ENCODE data around the gene JMY.
"Not testable (repeated sequence)": the region's sequence is repeated elsewhere in the genome, so short reads cannot be mapped to it uniquely, and the experiment has no call there.

JMY gene

DNA sequence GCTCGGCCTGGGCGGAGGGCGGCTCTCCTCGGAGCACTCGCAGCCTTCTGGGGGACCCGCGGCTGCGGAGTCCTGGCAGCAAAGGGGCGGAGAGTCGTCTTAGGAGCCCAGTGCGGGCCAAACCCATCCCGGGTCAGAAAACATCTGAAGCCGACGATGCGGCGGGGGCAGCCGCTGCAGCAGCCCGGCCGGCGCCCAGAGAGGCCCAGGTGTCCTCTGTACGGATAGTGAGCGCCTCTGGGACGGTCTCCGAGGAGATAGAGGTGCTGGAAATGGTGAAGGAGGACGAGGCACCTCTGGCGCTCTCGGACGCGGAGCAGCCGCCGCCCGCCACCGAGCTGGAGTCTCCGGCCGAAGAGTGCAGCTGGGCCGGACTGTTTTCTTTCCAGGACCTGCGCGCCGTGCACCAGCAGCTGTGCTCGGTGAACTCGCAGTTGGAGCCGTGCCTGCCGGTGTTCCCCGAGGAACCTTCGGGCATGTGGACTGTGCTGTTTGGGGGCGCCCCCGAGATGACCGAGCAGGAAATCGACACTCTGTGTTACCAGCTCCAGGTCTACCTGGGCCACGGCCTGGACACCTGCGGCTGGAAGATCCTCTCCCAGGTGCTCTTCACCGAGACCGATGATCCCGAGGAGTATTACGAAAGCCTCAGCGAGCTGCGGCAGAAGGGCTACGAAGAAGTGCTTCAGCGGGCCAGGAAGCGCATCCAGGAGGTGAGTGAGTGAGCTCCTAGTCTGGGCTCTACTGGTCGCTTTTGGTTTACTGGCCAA is 1.2 kb downstream of the JMY start:
- DNase-seq, result peak; percentile 28 to 42 (median 28)

GRCh38 chr5:79237740-79238560 is 2.0 kb downstream of the JMY start:
- peak in 1 of 3 donors; percentile 5 for DNase-seq

DNA sequence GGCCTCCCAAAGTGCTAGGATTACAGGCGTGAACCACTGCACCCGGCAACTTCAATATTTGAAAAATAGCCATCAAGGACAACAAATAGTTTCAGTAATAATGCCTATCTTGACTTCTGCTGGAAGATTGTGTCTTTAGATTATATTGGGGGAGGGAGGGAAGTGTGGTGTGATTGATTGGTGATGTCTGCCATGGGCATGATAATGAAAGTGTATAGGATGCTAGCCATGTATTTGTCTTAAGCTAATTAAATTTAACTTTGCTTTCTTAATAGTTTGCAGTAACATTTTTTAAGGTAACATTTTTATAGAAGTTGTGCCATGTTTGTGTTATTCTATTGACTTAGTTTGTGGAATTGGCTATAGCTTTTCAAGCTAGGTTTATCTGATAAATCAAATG is 4.6 kb downstream of the JMY start:
- DNase-seq, result no peak

DNA sequence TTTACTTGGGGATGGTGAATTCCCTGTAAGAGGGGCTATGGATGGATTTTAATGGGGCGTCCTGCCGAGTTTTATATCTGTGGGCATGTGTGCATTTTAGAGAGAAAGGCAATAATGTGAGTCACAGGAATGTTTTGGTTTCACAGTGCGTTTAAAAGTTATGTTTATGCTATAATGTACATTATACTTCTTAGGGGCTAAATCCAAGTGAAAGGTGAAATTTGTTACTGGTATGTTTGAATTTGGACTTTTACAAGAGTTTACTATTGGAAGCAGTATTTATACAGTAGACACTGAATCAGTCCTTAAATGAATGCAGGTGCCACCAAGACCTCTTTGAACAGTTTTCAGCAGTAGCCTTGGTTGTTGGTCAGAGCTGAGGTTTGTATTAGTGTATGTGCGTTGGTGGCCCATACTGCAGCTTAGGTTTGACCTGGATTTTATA is 5.6 kb downstream of the JMY start:
- no peak for DNase-seq

DNA sequence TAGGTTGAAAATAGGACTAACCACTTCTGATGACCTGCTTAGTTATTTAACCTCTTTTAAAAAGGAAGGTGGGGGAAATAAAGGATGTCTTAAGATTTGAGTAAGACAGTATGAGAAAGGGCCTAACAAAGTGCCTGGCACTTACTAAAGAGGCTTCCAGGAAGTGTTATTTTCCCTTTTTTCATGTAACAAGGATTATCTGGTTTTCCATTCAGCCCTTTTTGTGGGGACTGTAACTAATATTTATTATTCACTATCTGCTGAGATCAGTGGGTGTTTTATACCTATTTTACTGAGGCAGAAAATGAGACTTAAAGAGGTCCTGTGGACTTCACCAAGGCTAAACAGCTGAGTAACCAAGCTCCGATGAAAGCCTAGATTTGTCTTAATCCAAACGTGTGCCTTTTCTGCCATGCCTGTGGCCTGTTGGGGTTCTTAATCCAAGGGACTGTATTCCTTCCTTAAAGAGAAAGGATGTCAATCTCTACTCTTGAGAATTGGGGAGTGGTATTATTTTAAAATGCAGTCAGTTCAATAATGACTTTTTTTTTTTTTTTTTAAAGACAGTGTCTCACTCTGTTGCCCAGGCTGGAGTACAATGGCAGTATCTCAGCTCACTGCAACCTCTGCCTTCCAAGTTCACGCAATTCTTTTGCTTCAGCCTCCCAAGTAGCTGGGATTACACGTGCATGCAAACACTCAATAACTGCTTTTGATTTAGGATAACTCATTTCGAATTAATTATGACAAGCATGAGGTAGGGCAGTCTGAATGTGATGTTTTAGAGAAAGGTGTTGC is 6.5 kb downstream of the JMY start:
- no peak for DNase-seq

DNA sequence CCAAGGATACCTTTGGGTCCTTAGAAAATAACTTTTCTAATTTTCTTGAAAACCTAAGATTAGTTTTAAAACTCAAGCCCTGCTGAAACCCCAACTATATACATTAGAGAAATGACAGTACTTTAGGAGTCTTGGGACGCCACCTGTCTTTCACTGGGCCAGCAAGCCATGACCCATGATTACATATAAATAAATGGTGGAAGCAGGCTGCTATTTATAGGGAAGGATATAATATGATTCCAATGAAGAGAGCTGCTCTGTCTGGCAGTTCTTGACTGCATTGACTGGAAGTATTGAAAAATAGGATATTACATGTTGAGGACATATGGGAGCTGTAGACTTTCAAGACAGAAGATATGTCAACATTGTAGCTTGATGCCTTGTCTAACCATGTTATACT is 7.3 kb downstream of the JMY start:
- no peak for DNase-seq

GRCh38 chr5:79254067-79254466 is 18.1 kb downstream of the JMY start:
- DNase-seq, result not testable (repeated sequence)

DNA sequence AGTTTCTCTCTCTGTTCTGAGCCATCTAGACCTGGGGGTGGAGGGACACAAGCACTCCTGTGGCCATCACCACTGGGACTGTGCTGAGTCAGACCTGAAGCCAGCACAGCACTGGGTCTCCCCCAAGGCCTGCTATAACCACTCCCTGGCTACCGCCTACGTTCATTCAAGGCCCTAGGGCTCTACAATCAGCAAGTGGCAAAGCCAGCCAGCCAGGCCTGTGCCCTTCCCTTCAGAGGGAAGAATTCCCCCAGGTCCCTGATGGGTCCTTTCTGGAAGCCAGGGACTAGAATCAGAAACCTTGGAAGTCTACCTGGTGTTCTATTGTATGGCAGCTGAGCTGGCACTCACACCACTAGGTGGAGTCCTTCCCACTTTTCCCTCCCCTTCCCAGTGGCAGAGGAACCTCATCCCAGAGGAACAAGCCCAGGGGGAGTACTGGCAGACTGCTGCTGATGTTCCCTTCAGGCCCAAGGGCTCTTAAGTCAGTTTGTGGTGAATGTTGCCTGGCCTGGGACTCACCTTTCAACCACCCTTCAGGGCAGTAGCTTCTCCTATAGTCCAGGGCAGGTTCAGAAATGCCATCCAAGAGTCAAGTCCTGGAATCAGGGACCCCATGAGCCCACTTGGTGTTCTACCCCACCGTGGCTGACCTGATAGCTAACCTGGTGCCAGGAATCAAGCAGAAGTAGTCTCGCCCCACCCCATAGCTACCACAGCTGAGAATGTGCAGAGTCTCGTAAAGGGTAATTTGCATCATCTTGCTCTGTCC is 20.0 kb downstream of the JMY start:
- peak in 2 of 3 donors; percentile 8 to 46 for DNase-seq

DNA sequence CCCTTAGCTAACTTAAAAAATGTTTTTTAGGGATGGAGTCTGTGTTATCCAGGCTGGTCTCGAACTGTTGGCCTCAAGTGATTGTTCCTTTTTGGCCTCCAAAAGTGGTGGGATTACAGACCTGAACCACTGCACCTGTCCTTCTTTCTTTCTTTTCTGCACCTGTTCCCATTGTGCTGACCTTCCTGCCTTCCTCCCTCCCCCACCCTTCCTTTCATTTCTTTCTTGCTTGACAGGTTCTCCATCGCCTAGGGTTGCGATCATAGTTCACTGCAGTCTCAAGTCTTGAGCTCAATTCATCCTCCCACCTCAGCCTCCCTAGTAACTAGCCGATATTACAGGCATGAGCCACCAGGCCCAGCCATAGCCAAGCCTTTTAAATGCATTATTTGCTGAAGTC is 20.6 kb downstream of the JMY start:
- DNase-seq, result no peak

DNA sequence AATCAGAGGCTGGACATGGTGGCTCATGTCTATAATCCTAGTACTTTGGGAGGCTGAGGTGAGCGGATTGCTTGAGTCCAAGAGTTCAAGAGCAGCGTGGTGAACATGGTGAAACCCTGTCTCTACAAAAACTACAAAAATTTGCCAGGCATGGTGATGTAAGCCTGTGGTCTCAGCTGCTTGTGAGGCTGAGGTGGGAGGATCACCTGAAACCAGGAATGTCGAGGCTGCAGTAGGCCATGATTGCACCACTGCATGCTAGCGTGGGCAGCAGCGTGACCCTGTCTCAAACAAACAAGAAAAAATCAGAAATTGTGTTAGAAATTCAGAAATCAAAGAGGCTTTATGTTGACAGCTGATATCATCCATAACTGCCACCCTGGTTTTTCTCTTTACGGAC is 21.4 kb downstream of the JMY start:
- no peak for DNase-seq

DNA sequence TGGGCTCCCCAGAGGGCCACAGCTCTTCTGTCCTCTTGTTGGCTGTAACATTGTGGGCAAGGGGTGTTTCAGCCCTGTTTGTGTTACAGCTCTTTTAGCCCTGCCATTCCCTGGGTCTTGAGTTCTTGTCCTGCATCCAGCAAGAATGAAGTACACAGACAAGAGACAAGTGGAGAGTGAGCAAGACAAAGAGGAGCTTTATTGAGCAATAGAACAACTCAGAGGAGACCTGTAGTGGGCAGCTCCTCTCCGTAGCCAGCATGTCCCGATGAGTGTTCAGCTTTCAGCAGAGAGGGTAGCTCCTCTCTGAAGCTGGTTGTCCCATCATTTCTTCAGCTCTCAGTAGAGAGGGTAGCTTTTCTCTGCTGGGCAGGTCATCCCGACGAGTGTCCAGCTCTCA is 22.9 kb downstream of the JMY start:
- no peak for DNase-seq

DNA sequence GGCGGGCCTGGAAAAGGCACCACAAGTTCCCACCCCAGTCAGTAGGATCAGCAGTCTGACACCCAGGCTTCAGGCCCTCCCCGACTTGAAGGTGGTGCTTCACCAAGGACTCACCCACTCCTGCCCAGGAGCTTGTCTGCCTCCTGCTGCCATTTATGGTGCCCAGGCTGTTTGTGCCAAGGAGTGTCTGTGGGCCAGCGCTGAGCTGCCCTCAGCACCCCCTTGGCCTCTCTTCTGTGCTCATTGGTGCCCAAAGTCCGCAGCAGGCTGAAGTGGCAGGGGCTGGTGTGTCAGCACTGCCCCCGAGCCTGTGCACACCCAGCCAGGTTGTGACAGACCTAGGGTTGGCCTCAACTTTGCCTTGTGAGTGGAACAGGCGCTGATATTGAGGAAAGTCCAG is 23.5 kb downstream of the JMY start:
- no peak for DNase-seq

- DNase-seq, result no peak
These were observed 23.9 kb downstream of the JMY start for GRCh38 chr5:79259810-79260209.

DNA sequence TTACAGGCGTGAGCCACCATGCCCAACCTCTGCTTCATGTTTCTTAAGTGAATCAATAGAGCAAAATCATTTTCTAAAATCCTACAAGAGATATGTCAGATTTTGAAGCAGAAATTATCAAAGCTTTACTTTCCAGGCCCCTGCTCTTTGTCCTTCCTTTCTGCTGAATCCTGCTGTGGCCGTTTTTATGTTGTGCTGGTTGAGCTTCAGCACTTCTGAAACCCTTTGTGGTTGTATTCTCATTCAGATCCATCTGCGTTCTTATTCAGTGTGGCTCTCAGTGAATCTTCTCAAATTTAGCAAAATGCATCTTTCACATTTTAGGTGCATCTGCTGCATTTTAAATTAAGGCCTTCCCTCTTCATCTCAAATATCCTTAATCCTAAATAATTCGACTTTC is 26.0 kb downstream of the JMY start:
- DNase-seq, result no peak

DNA sequence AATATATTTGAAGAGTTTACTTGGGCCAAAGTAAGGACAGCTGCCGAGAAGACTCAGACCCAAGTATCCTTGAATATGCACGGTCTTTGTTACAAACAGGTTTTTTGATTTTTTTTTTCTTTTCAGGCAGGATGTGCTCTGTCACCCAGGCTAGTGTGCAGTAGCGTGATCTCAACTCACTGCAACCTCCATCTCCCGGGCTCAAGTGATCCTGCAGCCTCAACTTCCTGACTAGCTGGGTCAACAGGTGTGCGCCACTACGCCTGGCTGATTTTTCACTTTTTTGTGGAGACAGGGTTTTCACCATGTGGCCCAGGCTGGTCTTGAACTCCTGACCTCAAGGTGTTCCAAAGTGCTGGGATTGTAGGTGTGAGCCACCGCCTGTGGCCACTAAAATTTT is 27.4 kb downstream of the JMY start:
- DNase-seq, result no peak

DNA sequence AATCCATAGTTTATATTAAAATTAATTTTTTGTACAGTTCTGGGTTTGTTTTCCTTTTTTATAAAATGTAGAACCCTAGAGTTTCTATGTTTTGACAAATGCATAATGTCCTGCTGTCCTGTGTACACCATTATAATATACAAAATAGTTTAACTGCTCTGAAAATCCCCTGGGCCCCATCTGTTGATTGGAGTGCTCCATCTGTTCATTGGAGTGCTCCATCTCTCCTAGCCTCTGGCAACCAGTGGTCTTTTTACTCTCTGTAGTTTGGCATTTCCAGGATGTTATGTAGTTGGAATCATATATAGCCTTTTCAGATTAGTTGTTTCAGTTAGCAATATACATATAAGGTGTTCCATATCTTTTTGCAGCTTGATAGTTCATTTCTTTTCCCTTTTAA is 31.2 kb downstream of the JMY start:
- no peak for DNase-seq

DNA sequence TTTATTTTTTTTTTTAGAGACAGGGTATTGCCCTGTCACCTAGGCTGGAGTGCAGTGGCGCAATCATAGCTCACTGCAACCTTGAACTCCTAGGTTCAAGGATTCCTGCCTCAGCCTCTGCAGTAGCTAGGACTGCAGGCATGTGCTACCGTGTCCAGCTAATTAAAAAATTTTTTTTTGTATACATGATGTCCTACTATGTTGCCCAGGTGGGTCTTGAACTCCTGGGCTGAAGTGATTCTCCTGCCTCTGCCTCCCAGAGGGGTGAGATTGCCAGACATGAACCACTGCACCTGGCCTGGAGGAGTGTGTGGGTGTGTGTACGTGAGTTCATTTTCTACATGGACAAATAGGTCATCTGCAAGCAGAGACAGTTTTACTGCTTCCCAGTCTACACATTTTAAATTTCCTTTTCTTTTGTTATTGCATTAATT is 33.8 kb downstream of the JMY start:
- DNase-seq, result no peak

- DNase-seq, result no peak
These were observed 37.4 kb downstream of the JMY start for GRCh38 chr5:79273341-79273740.

GRCh38 chr5:79284846-79285245 is 48.9 kb downstream of the JMY start:
- DNase-seq, result peak; percentile 59 to 84 (median 67)

DNA sequence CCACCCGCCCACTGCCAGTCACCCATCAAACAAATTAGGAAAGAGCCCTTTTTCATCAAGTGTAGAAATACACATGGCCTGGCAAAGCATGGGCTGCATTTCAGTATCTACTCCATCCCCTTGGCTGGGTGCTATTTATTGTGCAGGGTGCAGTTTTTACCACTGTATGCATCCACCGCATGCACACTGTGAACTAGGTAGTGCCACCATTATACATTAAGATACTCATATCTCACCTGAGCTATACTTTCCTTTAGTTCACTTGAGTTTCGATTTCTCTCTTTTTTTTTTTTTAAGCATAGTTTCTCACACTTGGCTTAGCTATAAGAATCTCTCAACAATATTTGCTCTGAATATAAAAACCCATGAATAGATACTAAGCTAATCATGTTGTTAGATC is 49.4 kb downstream of the JMY start:
- DNase-seq, result no peak

DNA sequence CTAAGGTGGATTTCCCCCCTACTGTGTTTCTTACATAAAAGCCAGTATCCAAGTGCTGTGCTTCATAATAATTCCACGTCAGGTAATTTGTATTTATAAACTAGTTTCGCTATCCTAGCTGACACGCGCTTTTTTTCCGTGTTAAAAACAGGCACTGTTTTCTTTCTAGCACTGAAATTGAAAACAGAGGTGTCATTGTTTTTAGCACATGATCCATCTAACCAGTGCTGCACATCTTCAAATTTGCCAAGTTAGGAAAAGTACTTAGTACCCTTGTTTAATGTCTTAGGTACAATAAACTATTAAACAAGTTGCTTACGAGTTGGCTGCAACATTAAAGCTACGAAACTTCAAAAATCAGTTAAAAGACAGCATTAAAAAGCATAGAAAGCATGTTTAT is 49.9 kb downstream of the JMY start:
- DNase-seq, result no peak

GRCh38 chr5:79287380-79287779 is 51.4 kb downstream of the JMY start:
- DNase-seq, result no peak

DNA sequence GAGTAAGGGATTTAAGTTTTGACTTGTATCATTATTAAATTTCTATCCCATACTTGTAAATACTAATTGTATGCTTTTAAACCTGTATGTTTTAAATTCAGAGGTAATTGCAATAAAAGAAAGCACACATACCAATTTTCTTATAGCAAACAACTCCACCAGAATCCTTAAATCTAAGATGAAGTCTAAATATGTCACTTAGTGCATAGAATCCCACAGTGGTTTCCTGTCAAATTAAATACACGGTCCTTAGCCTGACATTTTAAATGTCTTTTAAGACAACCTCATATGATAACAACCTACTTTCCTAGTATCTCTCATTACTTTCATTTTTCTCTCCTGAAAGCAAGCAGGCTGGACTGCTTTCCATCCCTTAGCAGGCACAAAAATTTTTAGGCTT is 52.0 kb downstream of the JMY start:
- DNase-seq, result no peak
